A172 (cell line): ENCODE measurements around the gene SLCO6A1. TPM values are rescaled to one million over a fixed set of nuclear protein-coding genes. Genes with fewer than 3 reads are reported as not detected.

ENCODE experiments used
- DNase-seq: peaks from one replicate; pipeline ENCODE4 v3.0.0-alpha.2; 2015; ENCODE audit warnings: low spot score
- total RNA-seq: library from RNA; depleted of rRNA; stranded (reverse); fragments of >200 nt; shearing (Covaris generic); gene quantifications from 2 replicates; pipeline ENCODE4 v1.2.3, GENCODE V29; 2014; rRNA removed

Gene SLCO6A1
- total RNA-seq, 1 experiment from 2014 or later, result not detected

GRCh38 chr5:102453716-102454115, 45.1 kb downstream of the SLCO6A1 start:
- peak; percentile 29 for DNase-seq

GRCh38 chr5:102451082-102451481, 47.7 kb downstream of the SLCO6A1 start:
- no peak for DNase-seq

- DNase-seq, result no peak
Measured at GRCh38 chr5:102450313-102450990, 48.3 kb downstream of the SLCO6A1 start.

GRCh38 chr5:102433473-102433872, 65.3 kb downstream of the SLCO6A1 start:
- DNase-seq, result no peak

GRCh38 chr5:102421647-102422046, 77.2 kb downstream of the SLCO6A1 start:
- peak; percentile 3 for DNase-seq

- no peak for DNase-seq
Measured at GRCh38 chr5:102418531-102418930, 80.3 kb downstream of the SLCO6A1 start.

GRCh38 chr5:102414448-102414847, 84.4 kb downstream of the SLCO6A1 start:
- DNase-seq, result no peak

- no peak for DNase-seq
Measured at GRCh38 chr5:102388235-102388634, 110.6 kb downstream of the SLCO6A1 start.

GRCh38 chr5:102385365-102385764, 113.4 kb downstream of the SLCO6A1 start:
- DNase-seq, result no peak

GRCh38 chr5:102380174-102380573, 118.6 kb downstream of the SLCO6A1 start:
- no peak for DNase-seq

GRCh38 chr5:102375876-102376275, 122.9 kb downstream of the SLCO6A1 start:
- no peak for DNase-seq

- no peak for DNase-seq
Measured at GRCh38 chr5:102375272-102375671, 123.5 kb downstream of the SLCO6A1 start.

GRCh38 chr5:102368392-102368791, 130.4 kb downstream of the SLCO6A1 start:
- no peak for DNase-seq

- DNase-seq, result no peak
Measured at GRCh38 chr5:102341681-102342288, 157.0 kb downstream of the SLCO6A1 start.

- no peak for DNase-seq
Measured at GRCh38 chr5:102324714-102325113, 174.1 kb downstream of the SLCO6A1 start.

Other genes starting within 250 kb of the SLCO6A1 start
- not detected in 2 replicates for gene SLCO4C1, start 202.7 kb downstream of the SLCO6A1 start, total RNA-seq